ENCODE data around the gene TSC1.

GRCh38 chr9:132888151-132888550, 56.3 kb downstream of the TSC1 start:
- no peak for TF ChIP-seq CTCF (IDR thresholded peaks at IDR 0.05; ENCODE audit: insufficient read depth, low read length, poor library complexity, severe bottlenecking)
- TF ChIP-seq EZH2phosphoT487 (conservative IDR thresholded peaks at IDR 0.05; ENCODE audit: low read length) = no peak
